ENCODE data around the gene ARID4B.

Gene ARID4B

GRCh38 chr1:235128456-235129328, 199.3 kb downstream of the ARID4B start, which contains the start of gene TOMM20:
Gene TOMM20, minus strand, starts transcription at chr1:235128837. Its CDS starts 122 bp downstream, at chr1:235128715.
- peak; percentile 86 to 87 for DNase-seq (ENCODE audit: low read depth in 2 of 2, low spot score in 1 of 2)

- no peak for DNase-seq (ENCODE audit: low read depth in 2 of 2, low spot score in 1 of 2)
Measured at GRCh38 chr1:235127732-235128455, 200.1 kb downstream of the ARID4B start.

- DNase-seq (ENCODE audit: low read depth in 2 of 2, low spot score in 1 of 2): no peak
Measured at GRCh38 chr1:235127203-235127602, 200.8 kb downstream of the ARID4B start.

GRCh38 chr1:235124665-235125064, 203.3 kb downstream of the ARID4B start:
- no peak for DNase-seq (ENCODE audit: low read depth in 2 of 2, low spot score in 1 of 2)

- no peak for DNase-seq (ENCODE audit: low read depth in 2 of 2, low spot score in 1 of 2)
Measured at GRCh38 chr1:235124111-235124510, 203.9 kb downstream of the ARID4B start.

- DNase-seq (ENCODE audit: low read depth in 2 of 2, low spot score in 1 of 2): no peak
Measured at GRCh38 chr1:235122348-235122747, 205.6 kb downstream of the ARID4B start.

Data from stimulated activated CD8-positive, alpha-beta memory T cell treated with anti-CD3 and anti-CD28 coated beads, Interleukin-4, amount 100 ng/mL, for 4 hours (primary cell).